ENCODE results near the gene RDH8.
"Not testable (repeated sequence)": the region's sequence is repeated elsewhere in the genome, so short reads cannot be mapped to it uniquely, and the experiment has no call there.

The RDH8 gene

GRCh38 chr19:10005632-10006334 is 7.5 kb upstream of the RDH8 start:
- DNase-seq (ENCODE audit: low read depth) = no peak

DNA sequence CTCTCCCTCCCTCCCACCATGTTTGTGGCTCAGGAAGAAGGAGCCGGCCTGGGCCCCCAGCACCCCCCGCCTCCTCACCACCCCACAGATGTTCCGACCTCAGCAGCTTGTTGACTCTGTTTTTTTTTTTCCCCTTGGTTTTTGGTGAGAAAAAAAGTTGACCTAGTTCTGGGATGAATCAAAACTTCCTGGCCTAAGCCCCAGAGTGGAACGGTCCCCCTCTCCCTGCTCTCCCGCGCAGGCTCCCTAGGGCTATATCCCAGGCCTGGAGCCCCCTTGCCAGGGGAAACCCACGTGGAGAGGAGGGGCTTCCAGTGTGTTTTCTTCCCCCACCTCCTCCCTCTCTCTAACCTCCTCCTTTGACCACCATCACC is 7.0 kb upstream of the RDH8 start:
- no peak for DNase-seq (ENCODE audit: low read depth)

- no peak for DNase-seq (ENCODE audit: low read depth)
Observed at GRCh38 chr19:10006752-10007323, 6.4 kb upstream of the RDH8 start.

GRCh38 chr19:10007371-10008183 is 5.7 kb upstream of the RDH8 start:
- DNase-seq (ENCODE audit: low read depth) = no peak

- DNase-seq (ENCODE audit: low read depth) = no peak
Observed at GRCh38 chr19:10008184-10008765, 5.0 kb upstream of the RDH8 start.

DNA sequence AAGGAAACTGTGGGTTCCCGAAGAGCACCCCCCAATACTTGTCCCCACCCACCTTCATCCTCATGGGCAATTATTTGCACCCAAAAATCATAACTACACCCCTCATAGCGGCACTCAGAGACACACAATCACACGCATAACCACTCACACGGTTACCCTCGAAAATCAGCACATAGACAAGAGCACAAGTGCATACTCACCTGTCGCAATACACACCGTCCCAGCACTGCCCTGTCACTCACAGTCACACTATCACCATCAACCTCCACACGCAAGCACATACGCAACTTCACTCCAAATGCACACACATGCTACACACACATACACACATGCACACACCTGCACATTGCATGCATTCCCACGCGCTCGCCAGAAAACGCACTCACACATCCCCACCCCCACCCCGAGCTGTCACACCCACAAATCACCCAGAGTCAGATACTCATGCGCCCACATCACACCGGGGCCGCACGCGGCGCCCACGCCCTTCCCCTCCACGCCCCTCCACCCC is 3.5 kb upstream of the RDH8 start:
- no peak for DNase-seq (ENCODE audit: low read depth)

GRCh38 chr19:10010247-10010691 is 3.0 kb upstream of the RDH8 start, which contains the start of gene COL5A3:
Gene COL5A3, minus strand, starts transcription at chr19:10010504. Its CDS starts 119 bp downstream, at chr19:10010385.
- no peak for DNase-seq (ENCODE audit: low read depth)

GRCh38 chr19:10010939-10011338 is 2.3 kb upstream of the RDH8 start:
- DNase-seq (ENCODE audit: low read depth) = no peak

DNA sequence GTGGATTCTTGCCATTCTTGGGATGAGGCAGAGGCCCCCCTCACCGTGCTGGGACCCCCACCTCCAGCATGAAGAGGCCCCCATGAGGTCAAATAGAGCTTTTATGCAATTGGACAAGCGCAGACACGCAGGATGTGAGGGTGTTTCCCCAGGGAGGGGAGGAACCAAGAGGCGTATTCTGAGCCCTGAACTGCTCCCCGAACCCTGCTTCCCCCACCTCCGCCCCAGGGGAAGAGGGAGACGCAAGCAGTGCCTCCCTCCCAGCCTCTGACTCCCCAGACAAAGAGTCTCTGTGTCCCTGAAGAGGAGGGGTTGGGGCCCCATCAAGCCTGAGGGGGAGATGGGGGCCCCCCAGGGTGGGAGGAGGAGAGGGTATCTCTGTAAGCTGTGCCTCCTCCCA is 1.3 kb upstream of the RDH8 start:
- no peak for DNase-seq (ENCODE audit: low read depth)

GRCh38 chr19:10013834-10014618 is 743 bp downstream of the RDH8 start:
- DNase-seq (ENCODE audit: low read depth) = no peak

DNA sequence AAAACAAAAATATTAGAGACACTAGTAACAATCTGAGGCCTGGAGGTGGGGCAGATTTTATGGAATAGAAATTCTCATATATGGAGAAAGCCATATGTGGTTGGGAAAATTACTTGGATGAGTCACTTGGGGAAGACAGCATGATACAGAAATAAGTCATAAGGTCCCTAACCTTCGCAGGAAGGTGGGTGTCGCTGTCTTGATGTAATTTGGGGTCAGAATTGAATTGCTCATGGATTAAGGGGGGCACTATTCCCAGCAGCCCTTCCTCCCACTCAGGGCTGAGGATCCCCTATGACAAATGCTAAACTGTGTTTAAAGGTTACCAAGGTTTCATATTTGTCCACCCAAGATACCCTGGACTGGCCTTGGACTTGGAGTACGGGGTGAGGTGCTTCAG is 5.0 kb downstream of the RDH8 start:
- no peak for DNase-seq (ENCODE audit: low read depth)

- no peak for DNase-seq (ENCODE audit: low read depth)
Observed at GRCh38 chr19:10018786-10019185, 5.5 kb downstream of the RDH8 start.

GRCh38 chr19:10019246-10019645 is 6.0 kb downstream of the RDH8 start:
- DNase-seq (ENCODE audit: low read depth) = no peak

DNA sequence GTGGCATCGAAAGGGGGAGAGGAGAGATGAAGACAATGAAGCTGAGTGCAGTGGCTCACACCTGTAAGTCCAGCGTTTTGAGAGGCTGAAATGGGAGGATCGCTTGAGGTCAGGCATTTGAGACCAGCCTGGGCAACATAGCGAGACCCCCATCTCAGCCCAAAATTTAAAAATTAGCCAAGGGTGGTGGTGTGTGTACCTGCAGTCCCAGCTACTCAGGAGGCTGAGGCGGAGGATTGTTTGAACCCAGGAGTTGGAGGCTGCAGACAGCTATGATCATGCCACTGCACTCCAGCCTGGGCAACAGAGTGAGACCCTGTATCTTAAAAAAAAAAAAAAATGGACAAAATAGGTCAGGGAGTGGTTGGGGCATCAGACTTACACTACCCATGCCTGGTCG is 7.6 kb downstream of the RDH8 start:
- DNase-seq (ENCODE audit: low read depth) = no peak

DNA sequence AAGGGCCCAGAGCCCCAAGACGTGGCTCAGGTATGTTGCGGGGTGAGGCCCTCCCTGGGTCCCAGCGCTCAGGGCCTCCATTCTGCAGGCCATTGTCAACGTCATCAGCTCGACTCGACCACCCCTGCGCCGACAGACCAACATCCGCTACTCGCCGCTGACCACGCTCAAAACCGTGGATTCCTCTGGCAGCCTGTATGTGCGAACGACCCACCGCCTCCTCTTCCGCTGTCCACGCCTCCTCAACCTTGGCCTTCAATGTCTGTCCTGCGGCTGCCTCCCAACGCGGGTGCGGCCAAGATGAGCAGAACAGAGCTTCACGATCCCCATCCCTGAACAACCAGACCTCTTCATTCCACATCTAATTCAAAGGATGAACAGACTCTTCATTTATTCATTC is 8.2 kb downstream of the RDH8 start:
- no peak for DNase-seq (ENCODE audit: low read depth)

GRCh38 chr19:10021863-10022262 is 8.6 kb downstream of the RDH8 start:
- no peak for DNase-seq (ENCODE audit: low read depth)

DNA sequence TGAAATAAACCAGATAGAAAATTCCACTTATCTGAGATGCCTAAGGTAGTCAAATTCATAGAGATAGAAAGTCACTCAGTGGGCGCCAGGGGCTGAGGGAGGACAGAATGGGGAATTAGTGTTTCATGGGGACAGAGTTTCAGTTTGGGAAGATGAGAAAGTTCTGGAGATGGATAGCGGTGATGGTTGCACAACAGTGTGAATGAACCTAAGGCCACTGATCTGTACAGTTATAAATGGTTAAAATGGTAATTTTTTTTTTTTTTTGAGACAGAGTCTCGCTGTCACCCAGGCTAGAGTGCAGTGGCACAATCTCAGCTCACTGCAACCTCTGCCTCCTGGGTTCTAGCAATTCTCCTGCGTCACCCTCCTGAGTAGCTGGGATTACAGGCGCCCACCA is 9.8 kb downstream of the RDH8 start:
- not testable (repeated sequence) for DNase-seq (ENCODE audit: low read depth)

DNA sequence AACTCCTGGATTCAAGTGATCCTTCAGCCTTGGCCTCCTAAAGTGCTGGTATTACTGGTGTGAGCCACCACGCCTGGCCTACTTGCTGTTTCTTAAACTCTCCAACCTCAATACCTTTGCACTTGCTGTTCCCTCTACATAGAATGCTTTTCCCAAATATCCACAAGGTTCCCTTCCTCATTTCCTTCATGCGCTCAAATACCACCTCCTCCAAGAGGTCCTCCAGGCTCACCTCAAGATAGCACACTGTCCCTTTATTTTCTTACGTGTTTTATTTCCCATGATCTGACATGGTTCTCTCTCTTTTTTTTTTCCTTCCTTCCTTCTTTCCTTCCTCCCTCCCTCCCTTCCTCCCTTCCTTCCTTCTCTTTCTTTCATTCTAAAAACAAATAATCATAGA is 13.5 kb downstream of the RDH8 start:
- DNase-seq (ENCODE audit: low read depth) = no peak

DNA sequence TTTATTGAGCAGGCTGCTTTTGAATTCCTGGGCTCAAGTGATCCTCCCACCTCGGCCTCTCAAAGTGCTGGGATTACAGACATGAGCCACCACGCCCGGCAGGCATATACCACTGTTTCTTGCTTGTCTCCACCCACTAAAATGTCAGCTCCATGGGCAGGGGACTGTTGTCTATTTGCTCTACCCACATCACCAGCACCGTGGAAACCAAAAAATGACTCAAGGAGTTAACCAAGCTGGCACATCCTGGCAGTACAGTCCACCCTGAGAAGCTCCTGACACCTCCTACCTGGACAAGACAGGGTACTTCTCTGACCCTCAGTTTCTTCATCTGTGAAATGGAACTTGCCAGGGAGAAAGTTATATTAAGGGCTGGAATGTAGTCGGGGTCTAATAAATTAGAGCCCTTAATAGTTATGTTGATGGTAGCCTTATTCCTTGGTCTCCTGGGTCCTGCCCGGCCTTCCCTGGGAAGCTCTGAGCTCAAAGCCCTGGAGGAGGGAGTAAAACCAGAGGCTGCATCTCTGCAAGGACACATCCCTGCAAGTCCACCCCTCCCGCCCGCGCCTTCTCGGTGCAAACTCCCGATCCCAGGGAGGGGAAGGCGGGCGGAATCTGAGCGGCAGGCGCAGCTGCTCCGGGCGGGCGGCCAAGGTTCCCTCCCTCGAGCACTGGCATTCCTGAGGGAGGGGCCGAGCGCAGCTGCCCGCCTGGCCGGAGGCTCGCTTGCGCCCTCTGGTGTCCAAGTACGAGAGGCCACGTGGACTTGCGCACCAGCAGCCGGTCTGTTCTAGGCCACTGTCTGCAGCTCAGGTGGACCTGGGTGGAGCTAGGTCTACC is 14.1 kb downstream of the RDH8 start:
- DNase-seq (ENCODE audit: low read depth) = peak; percentile 56

GRCh38 chr19:10033614-10034013 is 20.3 kb downstream of the RDH8 start:
- DNase-seq (ENCODE audit: low read depth) = no peak

DNA sequence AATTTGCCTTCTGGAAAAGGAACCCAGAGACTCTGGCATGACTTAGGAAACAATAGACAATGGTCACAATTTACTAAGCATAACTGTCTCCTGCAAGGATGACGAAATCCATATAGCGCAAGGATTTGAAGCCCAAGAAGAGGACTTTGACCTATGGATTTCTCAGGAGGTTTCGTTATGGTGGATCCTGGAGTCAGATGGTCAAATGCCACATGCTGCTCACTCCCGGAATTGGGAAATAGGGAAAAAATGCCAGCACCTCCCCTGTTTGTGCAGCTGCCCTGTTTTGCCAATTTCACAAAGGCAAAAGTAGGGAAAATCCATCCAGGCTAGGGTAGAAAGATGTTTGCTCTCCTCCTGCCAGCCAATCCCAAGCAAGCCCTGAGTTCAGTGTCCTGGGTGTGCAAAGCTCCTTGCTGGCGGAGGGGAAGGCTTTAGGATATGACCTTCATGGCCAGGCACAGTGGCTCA is 23.4 kb downstream of the RDH8 start:
- no peak for DNase-seq (ENCODE audit: low read depth)
